Epithelial cell of esophagus (primary cell): ENCODE measurements around the gene TPK1.

Experiments
- DNase-seq: peaks from one replicate; pipeline ENCODE4 v3.0.0; 2010; ENCODE audit warnings: low read depth
- H3K4me3 ChIP-seq: 2 replicates; pipeline ENCODE4 v1.5.1; 2011; ENCODE audit warnings: mild to moderate bottlenecking, low read length, control low read depth
- TF ChIP-seq, protein P1 (sequence below): IDR thresholded peaks from 2 replicates; pipeline ENCODE4 v1.5.1; 2011; ENCODE audit warnings: low read depth, mild to moderate bottlenecking, low read length, control low read depth, inconsistent platforms; ENCODE audit not compliant: insufficient read depth; ENCODE audit errors: missing control alignments

TPK1 gene

DNA sequence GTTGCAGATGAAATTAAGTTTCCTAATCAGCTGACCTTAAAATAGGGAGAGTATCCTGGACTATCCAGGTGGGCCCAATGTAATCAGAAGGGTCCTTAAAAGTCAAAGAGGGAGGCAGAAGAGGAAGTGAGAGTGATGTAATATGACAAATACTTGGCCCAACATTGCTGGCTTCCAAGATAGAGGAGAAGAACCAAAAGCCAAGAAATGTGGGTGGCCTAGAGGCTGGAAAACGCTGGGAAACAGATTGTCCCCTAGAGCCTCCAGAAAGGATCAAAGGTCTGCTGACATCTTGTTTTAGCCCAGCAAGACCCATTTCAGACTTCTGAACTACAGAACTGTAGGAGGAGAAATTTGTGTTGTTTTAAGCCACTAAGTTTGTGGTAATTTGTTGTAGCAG lies 352.7 kb downstream of the TPK1 start:
- no peak for DNase-seq
- H3K4me3 ChIP-seq = no peak overlapping the region
- TF ChIP-seq, protein P1, sequence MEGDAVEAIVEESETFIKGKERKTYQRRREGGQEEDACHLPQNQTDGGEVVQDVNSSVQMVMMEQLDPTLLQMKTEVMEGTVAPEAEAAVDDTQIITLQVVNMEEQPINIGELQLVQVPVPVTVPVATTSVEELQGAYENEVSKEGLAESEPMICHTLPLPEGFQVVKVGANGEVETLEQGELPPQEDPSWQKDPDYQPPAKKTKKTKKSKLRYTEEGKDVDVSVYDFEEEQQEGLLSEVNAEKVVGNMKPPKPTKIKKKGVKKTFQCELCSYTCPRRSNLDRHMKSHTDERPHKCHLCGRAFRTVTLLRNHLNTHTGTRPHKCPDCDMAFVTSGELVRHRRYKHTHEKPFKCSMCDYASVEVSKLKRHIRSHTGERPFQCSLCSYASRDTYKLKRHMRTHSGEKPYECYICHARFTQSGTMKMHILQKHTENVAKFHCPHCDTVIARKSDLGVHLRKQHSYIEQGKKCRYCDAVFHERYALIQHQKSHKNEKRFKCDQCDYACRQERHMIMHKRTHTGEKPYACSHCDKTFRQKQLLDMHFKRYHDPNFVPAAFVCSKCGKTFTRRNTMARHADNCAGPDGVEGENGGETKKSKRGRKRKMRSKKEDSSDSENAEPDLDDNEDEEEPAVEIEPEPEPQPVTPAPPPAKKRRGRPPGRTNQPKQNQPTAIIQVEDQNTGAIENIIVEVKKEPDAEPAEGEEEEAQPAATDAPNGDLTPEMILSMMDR = no peak

DNA sequence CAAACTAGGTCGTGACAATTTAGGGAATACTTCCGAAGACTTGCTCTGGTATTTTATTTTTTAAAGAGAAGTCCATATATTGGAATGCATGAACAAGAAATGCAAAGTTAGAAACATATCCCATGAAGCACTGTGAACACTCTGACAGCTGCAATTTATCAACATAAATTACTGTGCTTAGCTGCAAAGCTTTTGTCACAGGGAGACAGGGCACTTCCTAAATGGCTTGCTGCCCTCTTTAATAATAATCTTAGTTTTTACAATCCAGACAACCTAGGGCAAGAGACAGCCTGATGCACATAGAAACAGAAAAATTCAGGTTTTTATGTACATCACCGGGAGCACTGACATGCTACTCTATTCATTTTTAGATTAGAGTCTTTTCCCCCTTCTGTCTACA lies 354.0 kb downstream of the TPK1 start:
- H3K4me3 ChIP-seq = no peak overlapping the region
- DNase-seq = no peak
- TF ChIP-seq, protein P1 = no peak

DNA sequence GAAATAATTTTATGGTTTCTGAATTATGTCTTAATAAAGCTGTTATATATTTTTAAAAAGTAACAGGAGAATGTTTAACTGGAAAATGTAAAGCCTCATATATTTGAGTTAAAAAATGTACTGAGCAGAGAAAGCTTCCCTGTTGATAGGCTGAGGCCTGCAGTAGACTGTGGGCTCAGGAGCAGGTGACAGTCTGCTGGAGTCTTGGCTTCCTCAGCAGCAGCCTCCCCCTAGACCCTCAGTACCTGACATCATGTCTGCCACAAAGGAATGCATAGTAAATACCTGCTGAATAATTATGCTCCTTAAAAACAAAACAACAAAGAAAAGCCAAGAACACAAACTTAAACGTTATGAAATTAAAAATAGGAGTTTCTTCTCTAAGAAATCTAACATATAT lies 358.5 kb downstream of the TPK1 start:
- no peak overlapping the region for H3K4me3 ChIP-seq

DNA sequence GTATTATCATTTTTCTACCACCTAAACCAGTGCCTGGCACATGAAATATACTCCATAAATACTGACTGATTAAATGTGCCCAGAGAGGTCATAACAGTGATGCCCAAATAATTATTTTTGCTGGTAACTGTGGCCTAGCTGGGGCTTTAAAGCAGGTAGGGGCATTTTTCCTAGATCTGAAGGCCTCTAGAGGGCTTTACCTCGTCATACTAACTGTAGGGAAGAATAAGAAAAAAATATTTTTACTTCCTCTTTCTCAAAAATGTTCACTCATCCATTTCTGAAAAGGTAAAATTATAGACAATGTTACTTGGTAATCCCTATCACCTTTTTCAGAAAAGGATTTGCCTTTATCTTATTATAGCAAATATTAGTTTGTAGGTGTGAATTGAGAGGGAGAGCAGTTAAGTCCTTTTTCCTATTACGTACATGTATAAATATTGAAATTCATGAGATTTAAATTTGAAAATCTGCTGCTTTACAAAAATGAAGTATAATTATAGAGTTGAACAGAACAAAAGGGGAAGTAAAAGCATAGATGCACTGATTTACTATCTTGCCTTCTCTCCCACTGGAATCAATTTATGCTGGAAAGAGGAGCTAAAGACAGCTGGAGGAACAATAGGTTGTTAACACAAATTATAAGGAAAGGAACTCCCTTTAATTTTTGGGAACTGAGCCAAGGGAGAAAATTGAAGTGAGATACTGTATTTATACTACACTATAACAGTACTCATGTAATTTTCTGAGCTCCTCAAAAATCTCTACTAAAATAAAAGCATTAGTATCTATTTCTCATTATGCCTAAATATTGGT lies 360.8 kb downstream of the TPK1 start:
- no peak for DNase-seq
- TF ChIP-seq, protein P1 = no peak
- H3K4me3 ChIP-seq = no peak overlapping the region

More for the DNA sequence above, 358.5 kb downstream of the TPK1 start:
- no peak for DNase-seq
- TF ChIP-seq, protein P1 = no peak

DNA sequence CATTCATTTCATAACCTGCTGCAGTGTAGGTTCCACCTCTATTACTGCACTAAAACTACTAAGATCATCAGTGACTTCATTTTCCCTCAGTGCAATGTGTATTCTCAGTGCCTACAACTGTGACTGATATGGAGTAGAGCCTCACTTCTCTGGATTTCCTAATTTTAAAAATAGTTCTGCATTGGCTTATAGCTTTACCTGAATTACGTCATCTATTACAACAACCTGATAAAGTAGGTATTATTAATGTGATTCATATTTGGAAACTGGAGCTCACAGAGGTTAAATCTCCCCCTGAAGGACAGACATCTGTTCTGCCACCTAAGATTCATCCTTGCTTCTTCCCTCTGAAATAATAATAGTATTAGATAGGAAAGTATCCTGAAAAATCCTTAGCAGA lies 361.5 kb downstream of the TPK1 start:
- H3K4me3 ChIP-seq = no peak overlapping the region
- no peak for DNase-seq
- TF ChIP-seq, protein P1 = no peak

DNA sequence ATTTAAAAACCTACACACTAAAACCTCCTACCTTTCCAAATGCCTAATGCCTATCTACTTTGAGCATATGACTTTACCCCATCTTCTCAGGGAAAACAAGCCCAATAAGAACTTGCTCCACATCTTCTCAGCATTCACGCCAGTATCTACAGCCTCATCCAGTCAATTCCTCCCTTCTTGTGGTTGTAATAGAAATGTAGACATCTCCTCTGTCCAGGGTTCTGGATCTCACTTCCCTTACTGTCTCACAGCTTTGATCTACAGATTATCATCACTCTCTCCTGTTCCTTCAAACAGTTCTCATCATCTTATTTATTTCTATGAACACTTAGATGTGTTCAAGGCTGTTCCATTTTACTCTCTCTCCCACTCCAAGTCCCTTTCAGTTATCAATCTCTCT lies 361.9 kb downstream of the TPK1 start:
- TF ChIP-seq, protein P1 = no peak
- no peak for DNase-seq
- H3K4me3 ChIP-seq = no peak overlapping the region

DNA sequence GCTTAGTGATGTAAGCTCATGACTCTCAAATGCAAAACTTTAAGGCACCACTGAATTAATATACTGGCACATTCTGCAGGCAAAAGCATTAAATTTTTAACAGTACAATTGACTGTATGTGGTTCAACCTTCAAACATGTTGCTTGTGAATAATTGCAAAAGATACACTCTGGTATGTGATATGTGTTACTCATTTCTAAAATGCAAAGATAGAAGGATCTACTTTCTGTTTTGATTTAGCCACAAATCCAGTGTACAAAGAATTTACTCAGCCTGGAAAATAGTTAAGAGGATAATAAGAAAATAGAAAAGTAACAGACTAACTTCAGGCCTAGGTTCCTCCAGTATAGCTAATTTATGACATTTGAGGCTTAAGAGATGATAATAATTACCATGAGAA lies 365.8 kb downstream of the TPK1 start:
- TF ChIP-seq, protein P1 = no peak
- H3K4me3 ChIP-seq = no peak overlapping the region
- DNase-seq = no peak
